Measurements from ENCODE around the gene MTHFR. TPM values are rescaled to one million over a fixed set of nuclear protein-coding genes. Genes with fewer than 3 reads are reported as not detected.

The MTHFR gene
- total RNA-seq, 1 donor from 2014 or later: 45.4 TPM

GRCh38 chr1:11746795-11747487 lies 58.8 kb downstream of the MTHFR start:
- H3K4me3 ChIP-seq: no peak overlapping the region
- H3K36me3 ChIP-seq: peaks cover 53% of the 10 kb centered on the region
- no peaks in the 10 kb centered on the region for H3K4me1 ChIP-seq
- no peak overlapping the region for H3K27ac ChIP-seq
- no peaks in the 10 kb centered on the region for H3K9me3 ChIP-seq
- ATAC-seq: no peak
- TF ChIP-seq CTCF (IDR thresholded peaks at IDR 0.05): no peak
- intact Hi-C loops (cut with DNase I): no loop called here
- no peaks in the 10 kb centered on the region for H3K27me3 ChIP-seq
- DNase-seq: no peak

GRCh38 chr1:11746092-11746491 lies 59.7 kb downstream of the MTHFR start:
- no peak for TF ChIP-seq CTCF (IDR thresholded peaks at IDR 0.05)
- intact Hi-C loops (cut with DNase I): no loop called here
- ATAC-seq (no peak), DNase-seq (no peak)
- Histone ChIP-seq H3K36me3 (peaks cover 53% of the 10 kb centered on the region), H3K9me3 (no peaks in the 10 kb centered on the region), H3K27me3 (no peaks in the 10 kb centered on the region), H3K4me1 (no peaks in the 10 kb centered on the region), H3K4me3 (no peak overlapping the region), H3K27ac (no peak overlapping the region)

- ATAC-seq (no peak), DNase-seq (no peak)
- no peak for TF ChIP-seq CTCF (IDR thresholded peaks at IDR 0.05)
- no peaks in the 10 kb centered on the region for H3K27me3 ChIP-seq
- H3K27ac ChIP-seq: no peak overlapping the region
- H3K4me1 ChIP-seq: peaks cover 11% of the 10 kb centered on the region
- no peak overlapping the region for H3K4me3 ChIP-seq
- intact Hi-C loops (cut with DNase I): no loop called here
- no peaks in the 10 kb centered on the region for H3K9me3 ChIP-seq
- H3K36me3 ChIP-seq: peaks cover 35% of the 10 kb centered on the region
Measured at GRCh38 chr1:11744287-11744686, 61.5 kb downstream of the MTHFR start.

- DNase-seq (no peak), ATAC-seq (no peak)
- intact Hi-C loops (cut with DNase I): no loop called here
- H3K27ac ChIP-seq: no peak overlapping the region
- no peaks in the 10 kb centered on the region for H3K27me3 ChIP-seq
- no peak overlapping the region for H3K4me3 ChIP-seq
- no peak for TF ChIP-seq CTCF (IDR thresholded peaks at IDR 0.05)
- no peaks in the 10 kb centered on the region for H3K9me3 ChIP-seq
- H3K4me1 ChIP-seq: peaks cover 22% of the 10 kb centered on the region
- H3K36me3 ChIP-seq: peaks cover 16% of the 10 kb centered on the region
Measured at GRCh38 chr1:11741919-11742558, 63.7 kb downstream of the MTHFR start.

- Histone ChIP-seq H3K4me3 (no peak overlapping the region), H3K9me3 (no peaks in the 10 kb centered on the region), H3K27me3 (no peaks in the 10 kb centered on the region), H3K4me1 (peaks cover 25% of the 10 kb centered on the region), H3K27ac (no peak overlapping the region), H3K36me3 (peaks cover 11% of the 10 kb centered on the region)
- intact Hi-C loops (cut with DNase I): no loop called here
- ATAC-seq (no peak), DNase-seq (no peak)
- TF ChIP-seq CTCF (IDR thresholded peaks at IDR 0.05): no peak
Measured at GRCh38 chr1:11741482-11741881, 64.3 kb downstream of the MTHFR start.
